Measurements from ENCODE around the gene TACC2. TPM values are rescaled to one million over a fixed set of nuclear protein-coding genes. Genes with fewer than 3 reads are reported as not detected.

Gene TACC2
- total and polyA plus RNA-seq, 9 of the 15 experiments (the other 6 are each of a cell fraction or from before 2014, with no cell fraction given), result under 0.01 to 0.35 (median 0.03) TPM; not detected in 6

- Histone ChIP-seq H2AFZ (ENCODE audit: low read depth, low read length) (no peak overlapping the region), H3K4me1 (replicated peaks in 1 of 2; ENCODE audit: control insufficient read depth in 2 of 2, insufficient read depth in 2 of 2, low read length in 2 of 2) (no peaks in the 10 kb centered on the region), H3K9me3 (replicated peaks; ENCODE audit: control insufficient read depth, insufficient read depth, low read depth, low read length) (no peaks in the 10 kb centered on the region), H3K9me1 (ENCODE audit: control insufficient read depth, insufficient read depth, low read length) (no peaks in the 10 kb centered on the region), H3K4me3 (no peak overlapping the region), H3K27ac (ENCODE audit: extremely low read depth, low read depth, low read length) (no peak overlapping the region), H4K20me1 (replicated peaks; ENCODE audit: control insufficient read depth, insufficient read depth, low read length) (no peaks in the 10 kb centered on the region), H3K79me2 (ENCODE audit: control insufficient read depth, insufficient read depth, low read length) (no peaks in the 10 kb centered on the region), H3K9ac (ENCODE audit: insufficient read depth in 1 of 2, low read depth in 2 of 2, low read length in 2 of 2) (no peak overlapping the region), H3K4me2 (ENCODE audit: insufficient read depth, low read length) (no peak overlapping the region), H3K27me3 (ENCODE audit: control insufficient read depth in 2 of 2, insufficient read depth in 2 of 2, low read length in 2 of 2) (no peaks in the 10 kb centered on the region; a peak in 1 of 5 replicates), H3K36me3 (ENCODE audit: control insufficient read depth, insufficient read depth, low read length) (no peaks in the 10 kb centered on the region)
- ChIA-PET POLR2A (interaction anchor here (0.5 to 0.9 kb wide), 2 partner anchors 170 to 1163 kb away, joined by 3 read pairs; no protein-coding TSS in a partner anchor), CTCF (ENCODE audit: low intra/inter-chr PET ratio) (no interaction called here)
- no peak for DNase-seq (ENCODE audit: extremely low read depth in 1 of 4, low spot score in 3 of 4)
- BruUV-seq (replicated peaks), result no TSS peak
- no peak for ATAC-seq
- intact Hi-C loops (cut with micrococcal nuclease) (no loop called here), in situ Hi-C loops (cut with MboI) (no loop called here)
- WGBS (ENCODE audit: insufficient coverage, low coverage, missing lambda C conversion rate), result 3% methylated on average over 7 of the region's 7 CpGs
- no peak for FAIRE-seq
- TF ChIP-seq ZNF589 (CRISPR knock-in tag; IDR thresholded peaks at IDR 0.05; ENCODE audit: low read depth), result no peak
- TF ChIP-seq SPI1 (IDR thresholded peaks at IDR 0.05; ENCODE audit: borderline replicate concordance, low read depth, low read length), result peak; percentile 39; the same call in 1 of the 2 replicates
- TF ChIP-seq ELF4 (CRISPR knock-in tag; IDR thresholded peaks at IDR 0.05), result no peak
- no peak for TF ChIP-seq NR4A1 (CRISPR knock-in tag; IDR thresholded peaks at IDR 0.05)
- TF ChIP-seq NR4A1 (tag; IDR thresholded peaks at IDR 0.05), result no peak
- no peak for TF ChIP-seq ZNF253 (CRISPR knock-in tag; conservative IDR thresholded peaks at IDR 0.05)
- no peak for TF ChIP-seq SAP30 (IDR thresholded peaks at IDR 0.05; ENCODE audit: borderline replicate concordance, insufficient read depth, low read depth, low read length, poor library complexity, severe bottlenecking)
Measured at GRCh38 chr10:121947343-121948330, 41.3 kb upstream of the TACC2 start.
